Hepatocyte (in vitro differentiated cells): ENCODE results near the gene STIMATE.

Experiments used
- CTCF ChIP-seq: fragments of 200-600 bp; sonication (generic); IDR thresholded peaks from 2 replicates; pipeline ENCODE4 v1.5.1; 2016; ENCODE audit warnings: antibody characterized with exemption, mild to moderate bottlenecking; ENCODE audit not compliant: poor library complexity
- EZH2phosphoT487 ChIP-seq: fragments of 200-600 bp; sonication (generic); IDR thresholded peaks from one replicate; pipeline ENCODE4 v1.6.1; 2018; ENCODE audit warnings: antibody characterized with exemption, mild to moderate bottlenecking, low read depth, moderate library complexity; ENCODE audit not compliant: unreplicated experiment, severe bottlenecking

GRCh38 chr3:52882377-52882776 is 15.0 kb downstream of the STIMATE start:
- TF ChIP-seq CTCF: no peak
- TF ChIP-seq EZH2phosphoT487: no peak
